ENCODE measurements around the gene RUNX1. TPM values are rescaled to one million over a fixed set of nuclear protein-coding genes. Genes with fewer than 3 reads are reported as not detected.

Gene RUNX1
- total and polyA plus RNA-seq, 10 of the 15 experiments (the other 5 are each of a cell fraction or from before 2014, with no cell fraction given) = 0.90 to 15.2 (median 4.1) TPM

GRCh38 chr21:34945288-34945687 lies 103.8 kb downstream of the RUNX1 start (continued):
- no peak for TF ChIP-seq ZNF592 (IDR thresholded peaks at IDR 0.05)
- TF ChIP-seq PML (IDR thresholded peaks at IDR 0.05; ENCODE audit: low read length) = no peak
- no peak for TF ChIP-seq RUNX3 (IDR thresholded peaks at IDR 0.05; ENCODE audit: low read length)
- TF ChIP-seq ESRRA (IDR thresholded peaks at IDR 0.05; ENCODE audit: low read length) = no peak
- no peak for TF ChIP-seq SRF (IDR thresholded peaks at IDR 0.05; ENCODE audit: low read depth in 2 of 2, low read length in 2 of 2)
- TF ChIP-seq YBX1 (IDR thresholded peaks at IDR 0.05) = no peak
- TF ChIP-seq BCLAF1 (IDR thresholded peaks at IDR 0.05) = no peak

Measured in GM12878 (cell line).